ENCODE results near the gene CDH16.

DNA sequence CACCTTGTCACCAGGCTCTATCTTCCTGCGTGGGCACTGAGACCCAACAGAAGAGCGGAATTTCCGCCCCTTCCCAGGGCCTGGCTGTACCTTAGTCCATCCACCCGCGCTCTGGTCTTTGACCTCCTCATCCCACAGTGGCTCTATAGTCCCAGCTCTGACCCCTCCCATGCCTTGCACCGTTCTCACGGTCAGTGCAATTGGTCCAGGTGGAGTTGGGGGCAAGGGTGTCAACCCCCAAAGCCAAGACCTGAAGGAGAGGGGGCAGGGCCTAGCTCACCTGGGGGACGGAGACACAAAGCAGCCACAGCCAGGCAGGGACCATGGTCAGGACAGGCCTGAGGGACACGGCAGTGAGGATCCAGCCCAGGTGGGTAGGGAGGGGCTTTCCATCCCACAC is 944 bp downstream of the CDH16 start:
- TF ChIP-seq, protein P1, sequence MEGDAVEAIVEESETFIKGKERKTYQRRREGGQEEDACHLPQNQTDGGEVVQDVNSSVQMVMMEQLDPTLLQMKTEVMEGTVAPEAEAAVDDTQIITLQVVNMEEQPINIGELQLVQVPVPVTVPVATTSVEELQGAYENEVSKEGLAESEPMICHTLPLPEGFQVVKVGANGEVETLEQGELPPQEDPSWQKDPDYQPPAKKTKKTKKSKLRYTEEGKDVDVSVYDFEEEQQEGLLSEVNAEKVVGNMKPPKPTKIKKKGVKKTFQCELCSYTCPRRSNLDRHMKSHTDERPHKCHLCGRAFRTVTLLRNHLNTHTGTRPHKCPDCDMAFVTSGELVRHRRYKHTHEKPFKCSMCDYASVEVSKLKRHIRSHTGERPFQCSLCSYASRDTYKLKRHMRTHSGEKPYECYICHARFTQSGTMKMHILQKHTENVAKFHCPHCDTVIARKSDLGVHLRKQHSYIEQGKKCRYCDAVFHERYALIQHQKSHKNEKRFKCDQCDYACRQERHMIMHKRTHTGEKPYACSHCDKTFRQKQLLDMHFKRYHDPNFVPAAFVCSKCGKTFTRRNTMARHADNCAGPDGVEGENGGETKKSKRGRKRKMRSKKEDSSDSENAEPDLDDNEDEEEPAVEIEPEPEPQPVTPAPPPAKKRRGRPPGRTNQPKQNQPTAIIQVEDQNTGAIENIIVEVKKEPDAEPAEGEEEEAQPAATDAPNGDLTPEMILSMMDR (conservative IDR thresholded peaks at IDR 0.05): no peak
- no peak for TF ChIP-seq ZFX (IDR thresholded peaks at IDR 0.05)
